HCT116 (cell line): ENCODE measurements around the gene MAGEH1. TPM values are rescaled to one million over a fixed set of nuclear protein-coding genes. Genes with fewer than 3 reads are reported as not detected.

Experiments used
- ATAC-seq: fragments of 200-7000 bp; cut with Tn5 transposase; 2 replicates; pipeline ENCODE4 v1.9.1; 2020; ENCODE audit warnings: mild to moderate bottlenecking, moderate library complexity
- BruUV-seq: library from RNA; stranded (reverse); fragments of 400-500 nt; replicated peaks from 2 replicates; lab custom pipeline; 2021; lab: Mats Ljungman, UMichigan
- CTCF ChIA-PET: fragments of 300-600 bp; sonication (Branson Sonifier 250); formaldehyde crosslinking; loops from one replicate; lab custom pipeline; 2021; ENCODE audit warnings: antibody characterized with exemption; lab: Charles Lee
- POLR2A ChIA-PET: fragments of 300-600, 350-600 bp; sonication (Branson Sonifier 250); formaldehyde crosslinking; loops from one replicate; lab custom pipeline; 2021; ENCODE audit warnings: antibody characterized with exemption; lab: Charles Lee
- RAD21 ChIA-PET, 2 experiments: fragments of 300-600 bp; sonication (Branson Sonifier 250); formaldehyde crosslinking; loops; one replicate each; lab custom pipeline; 2023; ENCODE audit warnings: low total read pairs in 2 of 2; ENCODE audit not compliant: uncharacterized antibody in 2 of 2, unreplicated experiment in 2 of 2, low non-redundant PET in 1 of 2; lab: Charles Lee
- DNase-seq: peaks from one replicate; pipeline ENCODE4 v3.0.0-alpha.2; 2010; ENCODE audit warnings: low read depth, low spot score
- H2AFZ ChIP-seq: fragments of 200-600 bp; shearing (Covaris generic), sonication (generic); 2 replicates; pipeline ENCODE4 v1.6.1; 2017; ENCODE audit warnings: low read depth, mixed run types, mixed read lengths, antibody characterized with exemption, low read length; ENCODE audit not compliant: poor library complexity, severe bottlenecking
- H3K27ac ChIP-seq: 2 replicates; pipeline ENCODE4 v1.5.1; 2012; ENCODE audit warnings: low read depth, low read length
- H3K27me3 ChIP-seq: fragments of 200-600 bp; sonication (generic); 2 replicates; pipeline ENCODE4 v1.6.1; 2016; ENCODE audit warnings: mixed run types, low read length, mixed read lengths; ENCODE audit not compliant: insufficient read depth
- H3K36me3 ChIP-seq, 2 experiments: fragments of 200-500 bp in 1 of 2; fragments of 200-600 bp in 1 of 2; sonication (Bioruptor generic) in 1 of 2; sonication (generic) in 1 of 2; 2 replicates each; pipeline versions ENCODE4 v1.5.1 to v1.6.1; 2014 to 2016; ENCODE audit warnings: low read length in 2 of 2, inconsistent platforms in 1 of 2, mixed read lengths in 1 of 2, mixed run types in 1 of 2; ENCODE audit not compliant: insufficient read depth in 2 of 2, control insufficient read depth in 1 of 2
- H3K4me1 ChIP-seq, 2 experiments: fragments of 200-600 bp in 1 of 2; sonication (generic) in 1 of 2; 2 replicates each; pipeline versions ENCODE4 v1.5.1 to v1.6.1; 2012 to 2017; ENCODE audit warnings: low read length in 2 of 2, inconsistent platforms in 1 of 2, mild to moderate bottlenecking in 1 of 2, mixed read lengths in 1 of 2, mixed run types in 1 of 2, moderate library complexity in 1 of 2; ENCODE audit not compliant: insufficient read depth in 2 of 2, control insufficient read depth in 1 of 2
- H3K4me2 ChIP-seq: fragments of 200-600 bp; sonication (generic); 2 replicates; pipeline ENCODE4 v1.6.1; 2017; ENCODE audit warnings: mixed run types, low read length, mixed read lengths
- H3K4me3 ChIP-seq, 2 experiments: fragments of 200-600 bp in 1 of 2; sonication (generic) in 1 of 2; replicated peaks in 1 of 2; 2 replicates each; pipeline ENCODE4 v1.5.1; 2011 to 2016; ENCODE audit warnings: low read length in 2 of 2, control low read depth in 1 of 2, low read depth in 1 of 2, mild to moderate bottlenecking in 1 of 2, mixed read lengths in 1 of 2, mixed run types in 1 of 2
- H3K79me2 ChIP-seq: fragments of 200-600 bp; sonication (generic); 2 replicates; pipeline ENCODE4 v1.6.1; 2017; ENCODE audit warnings: mild to moderate bottlenecking, mixed run types, low read length, moderate library complexity, mixed read lengths; ENCODE audit not compliant: insufficient read depth
- H3K9ac ChIP-seq: fragments of 200-600 bp; sonication (generic); 2 replicates; pipeline ENCODE4 v1.6.1; 2016; ENCODE audit warnings: low read length, mixed read lengths
- H3K9me2 ChIP-seq: fragments of 200-600 bp; sonication (generic), shearing (Covaris generic); 2 replicates; pipeline ENCODE4 v1.6.1; 2017; ENCODE audit warnings: mixed run types, mild to moderate bottlenecking, moderate library complexity; ENCODE audit not compliant: insufficient read depth
- H3K9me3 ChIP-seq, 2 experiments: fragments of 200-500 bp in 1 of 2; fragments of 200-600 bp in 1 of 2; sonication (Bioruptor generic) in 1 of 2; sonication (generic) in 1 of 2; 2 replicates each; pipeline ENCODE4 v1.6.1; 2014 to 2017; ENCODE audit warnings: low read length in 2 of 2, mixed read lengths in 2 of 2, inconsistent platforms in 1 of 2, low read depth in 1 of 2, mild to moderate bottlenecking in 1 of 2, mixed run types in 1 of 2, moderate library complexity in 1 of 2; ENCODE audit not compliant: control insufficient read depth in 1 of 2, insufficient read depth in 1 of 2
- H4K20me1 ChIP-seq: fragments of 200-600 bp; sonication (generic), shearing (Covaris generic); 2 replicates; pipeline ENCODE4 v1.6.1; 2017; ENCODE audit warnings: mixed run types, mild to moderate bottlenecking, moderate library complexity; ENCODE audit not compliant: insufficient read depth
- ATF3 ChIP-seq: IDR thresholded peaks from 2 replicates; pipeline ENCODE4 v1.6.1; 2012
- CBX3 ChIP-seq: IDR thresholded peaks from 2 replicates; pipeline ENCODE4 v1.6.1; 2012; ENCODE audit warnings: low read depth
- CTCF ChIP-seq, 3 experiments: fragments of 200-600 bp in 1 of 3; sonication (generic) in 1 of 3; IDR thresholded peaks in 2 of 3; conservative IDR thresholded peaks in 1 of 3; 2 replicates each; pipeline ENCODE4 v1.5.1; 2012 to 2017; ENCODE audit warnings: low read depth in 2 of 3, low read length in 2 of 3, antibody characterized with exemption in 1 of 3, borderline replicate concordance in 1 of 3, control low read depth in 1 of 3, mild to moderate bottlenecking in 1 of 3, mixed read lengths in 1 of 3, mixed run types in 1 of 3, moderate library complexity in 1 of 3; ENCODE audit not compliant: insufficient read depth in 1 of 3
- EGR1 ChIP-seq: IDR thresholded peaks from 2 replicates; pipeline ENCODE4 v1.6.1; 2012; ENCODE audit warnings: low read depth
- ELF1 ChIP-seq: IDR thresholded peaks from 2 replicates; pipeline ENCODE4 v1.6.1; 2012; ENCODE audit warnings: low read depth, borderline replicate concordance
- EZH2 ChIP-seq: fragments of 200-600 bp; sonication (generic); IDR thresholded peaks from 2 replicates; pipeline ENCODE4 v1.6.1; 2017; ENCODE audit warnings: antibody characterized with exemption, mixed run types
- EZH2phosphoT487 ChIP-seq: fragments of 200-600 bp; IDR thresholded peaks from 2 replicates; pipeline ENCODE4 v1.6.1; 2018; ENCODE audit warnings: antibody characterized with exemption, borderline replicate concordance
- FOSL1 ChIP-seq: IDR thresholded peaks from 2 replicates; pipeline ENCODE4 v1.6.1; 2012; ENCODE audit warnings: low read depth
- POLR2A ChIP-seq: IDR thresholded peaks from 2 replicates; pipeline ENCODE4 v1.7.0; 2011; ENCODE audit warnings: borderline replicate concordance; ENCODE audit not compliant: insufficient read depth, insufficient read length; ENCODE audit errors: extremely low read depth
- POLR2AphosphoS5 ChIP-seq: IDR thresholded peaks from 2 replicates; pipeline ENCODE4 v1.6.1; 2011; ENCODE audit warnings: mild to moderate bottlenecking, low read depth, low read length, moderate library complexity
- SIN3A ChIP-seq: IDR thresholded peaks from 2 replicates; pipeline ENCODE4 v1.6.1; 2012; ENCODE audit warnings: low read depth
- SP1 ChIP-seq: IDR thresholded peaks from 2 replicates; pipeline ENCODE4 v1.6.1; 2012; ENCODE audit warnings: low read depth
- ZNF274 ChIP-seq: fragments of 200-500 bp; sonication (Bioruptor generic); IDR thresholded peaks from 2 replicates; pipeline ENCODE4 v1.6.1; 2014; ENCODE audit warnings: mild to moderate bottlenecking, low read depth, low read length, inconsistent platforms
- intact Hi-C: fragments of 100-400 bp; cut with micrococcal nuclease; formaldehyde crosslinking; loops from 2 replicates; pipeline ENCODE4 v1.10.0; 2022
- total RNA-seq: library from RNA; stranded (reverse); gene quantifications from one replicate; pipeline ENCODE4 v1.2.1, GENCODE V29; 2021; ENCODE audit not compliant: unreplicated experiment

The MAGEH1 gene
- total RNA-seq, 1 experiment from 2014 or later, result 0.20 TPM

- no TSS peak for BruUV-seq
- H3K4me1 ChIP-seq, result no peaks in the 10 kb centered on the region
- H3K27ac ChIP-seq, result no peak overlapping the region
- intact Hi-C loops, result no loop called here
- ChIA-PET POLR2A (no interaction called here), RAD21 (no interaction called here), CTCF (no interaction called here)
- no peak for ATAC-seq
- H3K9me2 ChIP-seq, result no peaks in the 10 kb centered on the region
- no peak overlapping the region for H2AFZ ChIP-seq
- no peak for DNase-seq
- H3K4me2 ChIP-seq, result no peak overlapping the region
- H3K9me3 ChIP-seq, result no peaks in the 10 kb centered on the region
- no peaks in the 10 kb centered on the region for H3K36me3 ChIP-seq
- no peak overlapping the region for H3K4me3 ChIP-seq
- no peaks in the 10 kb centered on the region for H4K20me1 ChIP-seq
- no peaks in the 10 kb centered on the region for H3K27me3 ChIP-seq
- H3K79me2 ChIP-seq, result no peaks in the 10 kb centered on the region
- no peak for TF ChIP-seq EZH2phosphoT487
- no peak for TF ChIP-seq POLR2A
- TF ChIP-seq CTCF (IDR thresholded peaks at IDR 0.05 in 2 of 3, conservative IDR thresholded peaks at IDR 0.05 in 1 of 3; ENCODE audit: borderline replicate concordance in 1 of 3, insufficient read depth in 1 of 3, low read depth in 2 of 3, low read length in 2 of 3), result no peak
- TF ChIP-seq FOSL1, result no peak
- TF ChIP-seq ATF3, result no peak
- no peak for TF ChIP-seq EGR1
- no peak for TF ChIP-seq CBX3
- TF ChIP-seq SIN3A, result no peak
- no peak for TF ChIP-seq SP1
- no peak for TF ChIP-seq EZH2
- no peak for TF ChIP-seq ELF1
- TF ChIP-seq POLR2AphosphoS5, result no peak
- no peak for TF ChIP-seq ZNF274
- no peak overlapping the region for H3K9ac ChIP-seq
Observed at GRCh38 chrX:55490121-55490520, 38.2 kb downstream of the MAGEH1 start.
